ES-I3 (cell line): ENCODE data around the gene EIF4B.

ENCODE experiments used
- H3K36me3 ChIP-seq: 2 replicates; pipeline ENCODE4 v1.6.1; 2013; ENCODE audit warnings: mild to moderate bottlenecking, low read length, control low read depth, moderate library complexity; ENCODE audit not compliant: insufficient read depth
- H3K4me1 ChIP-seq: 2 replicates; pipeline ENCODE4 v1.6.1; 2013; ENCODE audit warnings: mild to moderate bottlenecking, control low read depth, low read length; ENCODE audit not compliant: insufficient read depth
- H3K9ac ChIP-seq: 2 replicates; pipeline ENCODE4 v1.6.1; 2013; ENCODE audit warnings: low read depth, mild to moderate bottlenecking, low read length, moderate library complexity
- H3K9me3 ChIP-seq: 2 replicates; pipeline ENCODE4 v1.6.1; 2013; ENCODE audit warnings: mild to moderate bottlenecking, low read length, moderate library complexity; ENCODE audit not compliant: control insufficient read depth, insufficient read depth

The EIF4B gene, protein sequence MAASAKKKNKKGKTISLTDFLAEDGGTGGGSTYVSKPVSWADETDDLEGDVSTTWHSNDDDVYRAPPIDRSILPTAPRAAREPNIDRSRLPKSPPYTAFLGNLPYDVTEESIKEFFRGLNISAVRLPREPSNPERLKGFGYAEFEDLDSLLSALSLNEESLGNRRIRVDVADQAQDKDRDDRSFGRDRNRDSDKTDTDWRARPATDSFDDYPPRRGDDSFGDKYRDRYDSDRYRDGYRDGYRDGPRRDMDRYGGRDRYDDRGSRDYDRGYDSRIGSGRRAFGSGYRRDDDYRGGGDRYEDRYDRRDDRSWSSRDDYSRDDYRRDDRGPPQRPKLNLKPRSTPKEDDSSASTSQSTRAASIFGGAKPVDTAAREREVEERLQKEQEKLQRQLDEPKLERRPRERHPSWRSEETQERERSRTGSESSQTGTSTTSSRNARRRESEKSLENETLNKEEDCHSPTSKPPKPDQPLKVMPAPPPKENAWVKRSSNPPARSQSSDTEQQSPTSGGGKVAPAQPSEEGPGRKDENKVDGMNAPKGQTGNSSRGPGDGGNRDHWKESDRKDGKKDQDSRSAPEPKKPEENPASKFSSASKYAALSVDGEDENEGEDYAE

DNA sequence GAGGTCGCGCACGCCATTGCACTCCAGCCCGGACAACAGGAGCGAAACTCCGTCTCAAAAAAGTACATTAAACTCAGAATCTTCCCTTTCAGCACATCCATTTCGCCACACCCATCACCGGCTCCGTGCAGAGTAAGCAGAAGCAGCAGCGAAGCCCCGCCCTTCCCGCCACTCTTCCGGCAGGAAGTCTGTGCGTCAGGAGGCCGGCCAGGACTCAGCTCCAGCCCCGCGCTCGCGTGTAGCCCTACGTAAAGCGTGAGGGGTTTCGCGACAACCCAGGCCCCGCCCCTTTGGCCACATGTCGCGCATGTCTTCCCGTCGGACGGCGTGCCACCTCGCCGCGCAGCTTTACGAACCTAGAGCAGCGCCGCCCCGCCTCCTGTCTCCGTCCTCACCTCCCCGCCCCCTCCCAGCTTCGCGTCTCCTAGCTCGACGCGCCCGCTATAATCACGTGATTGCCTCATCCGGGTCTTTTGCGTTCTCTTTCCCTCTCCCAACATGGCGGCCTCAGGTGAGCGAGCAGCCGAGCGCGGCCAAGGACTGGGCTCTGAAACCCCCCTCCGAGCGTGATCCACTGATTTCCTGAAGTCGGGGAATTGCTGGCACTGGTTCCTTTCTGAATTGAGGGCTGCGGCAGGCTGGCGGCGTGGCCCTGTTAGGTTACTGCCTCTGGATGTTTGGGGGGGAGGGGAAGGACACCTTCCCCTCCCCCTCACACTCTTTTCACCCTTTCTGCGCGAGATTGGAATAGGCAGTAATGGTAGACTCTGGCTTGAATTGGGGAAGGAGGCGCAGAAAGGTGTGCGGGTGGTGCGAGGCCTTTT, at the start of gene EIF4B:
EIF4B (plus strand) TSS at position 471 of the 824 bp plus-strand sequence; CDS start at position 499, 28 bp downstream.
- H3K36me3 ChIP-seq, result no peaks in the 10 kb centered on the region
- no peaks in the 10 kb centered on the region for H3K9me3 ChIP-seq
- peaks cover 17% of the 10 kb centered on the region for H3K4me1 ChIP-seq
- peak within 1 kb of the TSS; percentile 100 for H3K9ac ChIP-seq

DNA sequence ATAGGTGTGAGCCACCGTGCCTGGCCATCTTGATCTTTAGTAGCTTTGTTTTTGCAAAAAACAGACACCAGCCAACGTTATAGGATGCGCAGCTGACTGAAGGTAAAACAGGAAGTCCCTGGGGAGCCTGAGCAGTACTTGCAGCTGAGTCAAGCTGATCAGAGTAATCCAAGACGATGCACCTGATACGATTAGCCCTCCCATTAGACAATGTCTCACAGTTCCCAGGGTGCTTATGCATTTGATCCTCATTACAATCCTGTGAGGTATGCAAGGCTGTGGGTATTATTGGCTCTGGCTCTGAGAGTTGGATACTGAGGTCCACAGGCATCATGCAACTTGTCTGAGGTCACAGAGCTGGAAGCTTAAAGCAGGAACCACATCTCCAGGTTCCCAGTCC, 49.3 kb upstream of the EIF4B start:
- no peaks in the 10 kb centered on the region; the same call in 1 of the 2 replicates for H3K36me3 ChIP-seq
- H3K4me1 ChIP-seq, result no peaks in the 10 kb centered on the region
- H3K9me3 ChIP-seq, result no peaks in the 10 kb centered on the region
- H3K9ac ChIP-seq, result no peak overlapping the region

DNA sequence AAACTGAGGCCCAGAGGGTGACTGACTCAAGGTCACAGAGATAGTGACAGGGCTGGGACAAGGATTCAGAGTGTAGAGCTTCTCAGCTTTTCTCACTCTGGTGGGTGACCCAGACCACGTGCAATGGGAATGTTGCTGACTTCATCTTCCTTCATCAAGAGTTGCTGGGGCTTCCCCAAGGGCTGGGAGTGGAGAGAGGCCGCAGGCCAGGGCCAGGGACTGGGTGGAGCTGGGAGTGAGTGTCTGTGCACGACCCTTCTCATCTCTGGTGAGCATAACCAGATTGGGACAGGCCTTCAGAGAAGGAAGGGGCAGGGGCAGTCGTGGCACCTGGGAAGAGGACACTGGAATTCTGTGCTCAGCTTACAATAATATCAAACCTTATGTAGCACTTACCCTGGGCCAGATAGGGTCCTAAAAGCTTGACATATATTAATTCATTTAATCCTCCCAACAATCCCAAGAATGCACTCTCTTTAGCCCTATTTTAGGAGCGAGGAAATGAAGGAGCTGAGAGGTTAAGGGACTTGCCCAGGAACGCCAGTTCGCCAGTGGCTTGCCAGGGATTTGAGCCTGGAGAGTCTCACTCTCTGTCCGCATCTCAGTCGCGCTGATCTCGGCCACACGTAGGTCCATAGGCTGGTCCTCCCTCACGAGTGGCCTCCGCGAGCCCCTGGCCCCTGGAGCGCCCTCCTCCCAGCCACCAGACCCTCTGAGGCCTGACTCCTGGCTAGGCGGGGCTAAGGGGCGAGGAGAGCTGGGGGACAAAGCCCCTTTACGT, 41.5 kb upstream of the EIF4B start:
- peak overlapping the region; percentile 56; the same call in 1 of the 2 replicates for H3K9ac ChIP-seq
- H3K9me3 ChIP-seq, result no peaks in the 10 kb centered on the region
- H3K36me3 ChIP-seq, result no peaks in the 10 kb centered on the region
- H3K4me1 ChIP-seq, result peaks cover 2% of the 10 kb centered on the region; the same call in 1 of the 2 replicates

DNA sequence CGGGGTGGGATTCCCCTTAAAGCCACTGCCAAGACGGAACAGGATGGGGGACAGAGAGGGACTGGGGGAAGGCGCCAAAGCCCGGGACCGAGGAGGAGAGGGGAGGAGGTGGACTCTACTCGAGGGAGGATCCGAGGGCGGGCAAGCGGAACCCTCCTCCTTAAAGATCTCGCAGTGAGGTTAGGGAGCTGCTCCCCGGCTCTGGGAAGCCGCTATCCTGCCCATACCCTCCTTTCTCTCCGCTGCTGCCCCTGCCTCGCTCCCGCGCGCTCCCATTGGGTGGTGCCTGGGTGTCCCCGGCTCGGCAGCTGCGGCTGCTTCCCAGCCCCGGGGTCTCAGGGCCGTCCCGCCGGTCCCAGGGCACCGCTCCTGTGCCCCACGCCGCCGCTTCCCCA, 40.9 kb upstream of the EIF4B start:
- Histone ChIP-seq H3K9ac (peak overlapping the region; percentile 56; the same call in 1 of the 2 replicates), H3K4me1 (peaks cover 2% of the 10 kb centered on the region; the same call in 1 of the 2 replicates), H3K36me3 (no peaks in the 10 kb centered on the region), H3K9me3 (no peaks in the 10 kb centered on the region)

DNA sequence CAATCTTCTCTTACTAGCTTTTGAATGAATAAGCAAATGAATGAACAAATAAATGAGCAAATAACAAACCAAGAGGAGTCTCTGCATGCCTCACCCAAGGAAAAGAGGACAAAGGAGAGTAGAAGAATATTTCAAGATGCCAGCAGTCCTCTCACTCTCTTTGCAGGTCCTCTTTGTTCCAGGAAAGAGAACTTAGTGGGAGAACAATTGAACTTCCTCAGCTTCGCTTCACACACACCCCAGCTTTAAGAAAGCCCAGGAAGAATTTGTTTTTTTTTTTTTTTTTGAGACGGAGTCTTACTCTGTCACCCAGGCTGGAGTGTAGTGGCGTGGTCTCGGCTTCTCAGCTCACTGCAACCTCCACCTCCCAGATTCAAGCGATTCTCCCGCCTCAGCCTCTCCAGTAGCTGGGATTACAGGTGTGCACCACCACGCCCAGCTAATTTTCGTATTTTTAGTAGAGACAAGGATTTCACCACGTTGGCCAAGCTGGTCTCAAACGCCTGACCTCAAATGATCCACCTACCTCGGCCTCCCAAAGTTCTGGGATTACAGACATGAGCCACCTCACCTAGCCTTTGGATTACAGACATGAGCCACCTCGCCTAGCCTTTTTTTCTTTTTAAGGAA, 37.0 kb upstream of the EIF4B start:
- H3K9me3 ChIP-seq, result no peaks in the 10 kb centered on the region
- H3K4me1 ChIP-seq, result peaks cover 13% of the 10 kb centered on the region
- no peak overlapping the region for H3K9ac ChIP-seq

DNA sequence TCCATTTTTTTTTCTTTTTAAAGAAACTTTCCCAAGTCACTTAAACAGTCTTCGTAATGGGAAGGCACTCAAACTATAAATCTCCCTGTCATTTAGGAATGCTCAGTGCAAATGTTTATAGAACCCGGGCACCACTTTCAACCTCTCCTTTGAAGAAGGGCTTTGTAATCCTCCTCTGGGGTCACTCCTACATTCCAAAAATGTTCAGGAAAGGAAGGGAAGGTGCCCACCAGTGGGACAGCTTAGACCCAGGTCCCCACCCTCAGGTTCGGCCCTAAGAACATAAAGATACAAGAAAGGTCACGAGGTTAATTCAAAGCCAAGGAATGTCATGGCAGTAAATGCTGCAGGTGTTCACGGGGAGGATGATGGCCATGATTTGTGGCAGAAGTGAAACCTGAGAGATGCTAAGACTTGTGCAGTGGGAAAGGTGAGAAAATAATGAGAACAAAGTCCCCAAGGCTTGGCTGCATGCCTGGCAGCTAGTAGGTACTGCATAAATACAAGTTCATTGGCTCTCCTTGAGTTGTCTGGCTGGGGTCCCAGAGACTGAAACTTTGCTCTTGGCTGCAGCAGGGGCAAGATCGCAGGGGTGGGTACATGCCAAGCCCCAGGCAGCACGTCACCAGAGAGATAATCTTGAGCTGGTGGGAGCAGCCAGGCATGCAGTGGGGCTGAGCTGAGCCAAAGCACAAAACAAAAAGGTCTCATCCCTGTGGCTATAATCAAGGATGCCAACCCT, 36.3 kb upstream of the EIF4B start:
- H3K4me1 ChIP-seq, result peaks cover 14% of the 10 kb centered on the region
- H3K36me3 ChIP-seq, result no peaks in the 10 kb centered on the region
- no peaks in the 10 kb centered on the region for H3K9me3 ChIP-seq
- H3K9ac ChIP-seq, result no peak overlapping the region

More for the DNA sequence above, 37.0 kb upstream of the EIF4B start:
- H3K36me3 ChIP-seq, result no peaks in the 10 kb centered on the region

DNA sequence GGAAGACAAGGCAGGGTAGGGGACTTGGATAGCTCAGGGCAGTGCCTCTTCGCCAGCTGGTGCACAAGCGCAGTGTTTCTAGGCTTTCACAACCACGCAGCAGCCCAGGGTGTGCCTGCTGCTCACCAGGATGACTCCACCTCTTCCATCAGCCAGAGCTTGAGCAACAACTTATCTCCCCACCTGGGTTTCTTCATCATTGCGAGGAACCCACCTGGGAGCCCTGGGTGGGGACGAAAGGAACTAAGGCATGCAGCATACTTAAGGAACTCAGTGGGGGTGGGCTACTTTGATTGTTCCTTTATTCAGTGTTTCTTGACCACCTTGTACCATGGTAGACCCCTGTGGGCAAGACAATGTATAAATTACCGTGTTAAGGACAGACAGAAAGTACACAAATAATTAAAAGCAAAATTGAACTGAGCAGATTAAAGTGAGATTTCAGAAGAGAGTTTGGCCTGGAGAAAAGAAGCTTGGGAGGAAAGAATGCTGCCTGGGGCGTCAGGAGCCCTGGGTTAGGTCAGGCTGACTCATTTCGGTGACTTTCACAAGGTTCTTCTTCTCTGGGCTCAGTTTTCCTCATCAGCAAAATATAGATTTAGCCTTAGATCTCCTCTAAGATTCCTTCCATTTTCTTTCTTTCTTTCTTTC, 34.5 kb upstream of the EIF4B start:
- H3K36me3 ChIP-seq, result no peaks in the 10 kb centered on the region
- no peaks in the 10 kb centered on the region for H3K9me3 ChIP-seq
- H3K9ac ChIP-seq, result no peak overlapping the region
- peaks cover 22% of the 10 kb centered on the region for H3K4me1 ChIP-seq

DNA sequence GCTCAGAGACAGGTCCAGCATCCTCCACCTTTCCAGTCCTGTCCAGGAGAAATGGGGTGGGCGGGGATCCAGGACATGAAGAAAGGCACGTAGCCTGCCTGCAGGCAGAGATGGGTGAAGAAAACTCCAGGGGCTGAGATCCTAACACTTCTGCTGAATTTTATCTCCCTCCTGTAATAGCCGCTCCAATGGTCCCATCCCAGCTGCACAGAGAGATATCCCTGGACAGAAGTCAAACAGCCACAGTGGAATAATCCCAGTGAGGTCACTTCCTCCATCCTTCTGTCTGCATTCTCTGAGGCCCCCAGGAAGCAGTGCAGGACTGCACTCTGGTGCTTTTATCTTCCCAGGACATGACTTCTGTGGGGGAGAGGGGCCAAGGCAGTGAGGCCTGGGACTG, 31.1 kb upstream of the EIF4B start:
- Histone ChIP-seq H3K9ac (no peak overlapping the region), H3K36me3 (no peaks in the 10 kb centered on the region), H3K9me3 (no peaks in the 10 kb centered on the region), H3K4me1 (peaks cover 20% of the 10 kb centered on the region)

DNA sequence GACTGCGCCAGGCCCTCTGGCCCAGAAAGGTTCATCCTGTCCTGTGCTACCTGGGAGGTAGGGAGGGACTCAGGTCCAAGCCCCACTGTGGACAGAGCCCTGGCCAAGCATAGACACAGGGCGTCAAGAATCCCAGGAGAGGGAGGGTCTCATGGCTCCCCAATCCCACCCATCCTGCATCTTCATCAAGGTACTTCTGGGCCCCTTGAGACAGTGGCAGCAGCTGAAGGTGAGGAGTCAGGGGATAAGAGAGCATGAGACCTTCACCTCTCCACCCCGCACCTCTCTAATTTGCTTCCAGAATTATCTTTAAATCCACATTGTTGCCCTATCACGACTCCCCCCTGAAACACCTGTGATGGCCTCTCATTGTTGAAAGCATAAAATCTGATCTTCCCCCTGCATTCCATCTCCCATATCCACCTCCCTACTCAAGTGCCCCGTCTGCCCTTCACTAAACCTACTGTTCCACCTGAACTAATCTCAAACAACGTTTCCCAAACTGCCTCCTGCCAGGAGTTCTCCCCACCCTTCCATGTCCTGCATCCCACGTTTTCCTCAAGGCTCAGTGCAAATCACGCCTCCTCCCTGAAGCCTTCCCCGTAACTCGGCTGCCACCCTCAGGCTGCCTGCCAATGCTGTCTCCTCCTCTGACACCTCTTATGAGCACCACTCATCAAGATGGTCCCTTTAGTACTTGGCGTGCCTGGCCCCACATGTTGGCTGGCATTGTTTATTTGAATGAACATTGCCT, 30.3 kb upstream of the EIF4B start:
- Histone ChIP-seq H3K9me3 (no peaks in the 10 kb centered on the region), H3K4me1 (peaks cover 20% of the 10 kb centered on the region), H3K9ac (no peak overlapping the region), H3K36me3 (no peaks in the 10 kb centered on the region)

DNA sequence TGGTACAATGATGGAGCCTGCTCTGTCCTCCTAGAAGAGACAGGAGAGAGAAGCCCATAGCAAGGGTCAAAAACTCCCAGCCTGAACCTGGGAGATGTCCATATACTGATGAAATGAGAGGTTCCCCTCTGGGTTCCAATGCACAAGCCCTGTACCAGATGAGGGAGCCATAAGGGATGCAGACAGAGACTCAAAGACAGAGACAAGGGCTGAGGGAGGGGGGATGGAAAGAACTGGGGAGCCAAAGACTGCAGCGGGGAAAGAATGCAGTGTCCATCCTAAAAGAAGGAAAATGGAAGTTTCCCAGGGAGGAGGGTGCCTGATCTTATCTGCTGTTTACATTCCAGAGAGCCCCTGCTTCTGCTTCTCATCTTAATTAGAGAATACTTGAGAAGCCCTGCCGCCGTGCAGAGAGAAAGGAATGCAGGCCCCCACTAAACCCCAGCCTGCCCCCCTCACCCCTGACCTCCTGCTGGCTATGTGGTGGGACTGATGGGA, 29.6 kb upstream of the EIF4B start:
- Histone ChIP-seq H3K36me3 (no peaks in the 10 kb centered on the region), H3K4me1 (peaks cover 14% of the 10 kb centered on the region), H3K9ac (no peak overlapping the region), H3K9me3 (no peaks in the 10 kb centered on the region)

DNA sequence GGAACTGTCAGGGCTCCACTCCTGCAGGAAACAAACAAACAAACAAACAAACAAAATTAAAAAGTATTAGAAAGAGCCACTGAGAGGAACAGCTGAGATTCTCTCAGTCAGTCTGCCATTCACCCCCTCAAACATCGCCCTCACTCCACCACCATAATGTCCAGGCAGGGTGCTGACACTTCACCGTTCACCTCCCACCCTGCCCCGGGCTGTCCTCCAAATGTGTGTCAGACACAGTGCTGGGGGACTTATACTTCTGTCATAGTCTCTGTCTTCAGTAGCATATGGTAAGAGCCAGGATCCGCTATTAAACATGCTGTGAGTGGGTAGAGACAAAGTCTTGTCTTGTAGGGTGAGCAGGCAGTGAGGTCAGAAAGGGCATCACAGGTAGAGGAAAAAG, 29.1 kb upstream of the EIF4B start:
- H3K9ac ChIP-seq, result no peak overlapping the region
- no peaks in the 10 kb centered on the region for H3K9me3 ChIP-seq
- peaks cover 10% of the 10 kb centered on the region; the same call in 1 of the 2 replicates for H3K4me1 ChIP-seq
- no peaks in the 10 kb centered on the region for H3K36me3 ChIP-seq

DNA sequence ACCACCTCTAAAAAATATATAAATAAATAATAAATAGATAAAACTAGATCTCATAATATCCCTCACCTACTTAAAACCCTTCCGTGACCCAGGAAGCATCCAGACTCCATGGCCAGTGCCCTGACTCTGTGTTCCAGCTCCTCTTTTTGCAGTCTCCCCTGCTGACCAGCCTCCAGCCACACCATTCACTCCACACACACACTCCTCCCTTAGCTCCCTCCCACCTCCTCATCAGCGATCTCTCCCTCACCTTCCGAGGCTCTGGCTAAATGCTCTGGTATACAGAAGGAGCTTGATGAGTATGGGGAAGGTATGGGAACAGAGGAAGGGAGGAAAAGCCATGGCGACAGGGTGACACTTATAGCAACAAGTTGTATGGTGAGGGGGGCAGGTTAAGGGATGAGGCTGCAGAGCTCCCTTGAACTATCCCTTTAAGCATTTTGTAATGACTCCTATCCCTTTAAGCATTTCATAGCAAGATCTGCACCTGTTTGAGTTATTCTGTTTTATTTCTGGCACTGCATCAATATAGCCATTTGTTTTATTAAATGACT, 26.1 kb upstream of the EIF4B start:
- peaks cover 7% of the 10 kb centered on the region; the same call in 1 of the 2 replicates for H3K4me1 ChIP-seq

More for the DNA sequence above, 26.1 kb upstream of the EIF4B start:
- Histone ChIP-seq H3K9ac (no peak overlapping the region), H3K9me3 (no peaks in the 10 kb centered on the region), H3K36me3 (no peaks in the 10 kb centered on the region)
